ENCODE results near the gene ROR1. TPM values are rescaled to one million over a fixed set of nuclear protein-coding genes. Genes with fewer than 3 reads are reported as not detected.

ROR1 gene
- total RNA-seq, 6 experiments from 2014 or later = 7.4 to 9.4 (median 8.9) TPM

DNA sequence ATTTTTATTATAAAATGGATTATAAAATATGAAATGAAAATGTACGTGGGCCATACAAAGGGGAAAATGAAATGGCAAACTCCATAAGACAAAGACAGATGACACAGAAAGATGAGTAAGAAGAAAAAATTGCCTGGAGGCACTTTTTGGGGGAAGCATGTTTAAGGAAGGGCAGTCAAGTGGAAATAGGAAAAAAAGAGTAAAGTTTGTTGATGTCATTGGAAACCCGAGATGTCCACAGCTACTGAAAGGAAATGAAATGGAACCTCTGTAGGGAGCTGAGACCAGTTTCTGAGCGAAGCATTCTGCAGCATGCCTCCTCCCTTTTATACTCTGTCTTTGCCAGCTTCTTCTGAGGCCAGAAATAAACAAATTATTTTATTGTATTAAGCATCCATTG lies 226.2 kb downstream of the ROR1 start:
- Mint-ChIP-seq H3K36me3 (ENCODE audit: low read depth) (0 out of 2 replicates have a peak, but pooled peaks cover 4% of the 10 kb centered on the region), H3K9me3 (no peaks in the 10 kb centered on the region), H3K27me3 (ENCODE audit: insufficient read depth) (no peaks in the 10 kb centered on the region; the same call in none of the 2 replicates), H3K27ac (no peak overlapping the region), H3K4me1 (ENCODE audit: low read depth) (peaks cover 24% of the 10 kb centered on the region), H3K4me3 (no peak overlapping the region; the same call in 1 of the 2 replicates)
- TF ChIP-seq, protein P1, sequence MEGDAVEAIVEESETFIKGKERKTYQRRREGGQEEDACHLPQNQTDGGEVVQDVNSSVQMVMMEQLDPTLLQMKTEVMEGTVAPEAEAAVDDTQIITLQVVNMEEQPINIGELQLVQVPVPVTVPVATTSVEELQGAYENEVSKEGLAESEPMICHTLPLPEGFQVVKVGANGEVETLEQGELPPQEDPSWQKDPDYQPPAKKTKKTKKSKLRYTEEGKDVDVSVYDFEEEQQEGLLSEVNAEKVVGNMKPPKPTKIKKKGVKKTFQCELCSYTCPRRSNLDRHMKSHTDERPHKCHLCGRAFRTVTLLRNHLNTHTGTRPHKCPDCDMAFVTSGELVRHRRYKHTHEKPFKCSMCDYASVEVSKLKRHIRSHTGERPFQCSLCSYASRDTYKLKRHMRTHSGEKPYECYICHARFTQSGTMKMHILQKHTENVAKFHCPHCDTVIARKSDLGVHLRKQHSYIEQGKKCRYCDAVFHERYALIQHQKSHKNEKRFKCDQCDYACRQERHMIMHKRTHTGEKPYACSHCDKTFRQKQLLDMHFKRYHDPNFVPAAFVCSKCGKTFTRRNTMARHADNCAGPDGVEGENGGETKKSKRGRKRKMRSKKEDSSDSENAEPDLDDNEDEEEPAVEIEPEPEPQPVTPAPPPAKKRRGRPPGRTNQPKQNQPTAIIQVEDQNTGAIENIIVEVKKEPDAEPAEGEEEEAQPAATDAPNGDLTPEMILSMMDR (IDR thresholded peaks at IDR 0.05) = no peak
- peak; percentile 65 for DNase-seq

DNA sequence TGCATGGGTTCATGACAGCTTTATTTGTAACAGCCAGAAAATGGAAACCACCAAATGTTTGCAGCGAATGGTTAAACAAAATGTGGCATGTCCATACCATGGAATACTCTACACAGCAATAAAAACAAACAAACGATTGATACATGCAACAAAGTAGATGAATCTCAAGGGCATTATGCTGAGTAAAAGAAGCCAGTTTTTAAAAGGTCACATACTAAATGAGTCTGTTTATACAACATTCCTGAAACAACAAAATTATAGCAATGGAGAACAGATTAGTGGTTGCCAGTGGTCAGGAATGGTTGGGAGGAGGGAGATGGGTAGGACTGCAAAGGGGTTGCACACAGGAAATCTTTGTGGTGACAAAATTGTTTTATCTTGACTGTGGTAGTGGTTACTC lies 227.2 kb downstream of the ROR1 start:
- H3K4me3 Mint-ChIP-seq = no peak overlapping the region
- peak overlapping the region; percentile 32; the same call in 1 of the 2 replicates for H3K27ac Mint-ChIP-seq
- H3K9me3 Mint-ChIP-seq = no peaks in the 10 kb centered on the region
- TF ChIP-seq, protein P1 (IDR thresholded peaks at IDR 0.05) = no peak
- no peak for DNase-seq
- H3K4me1 Mint-ChIP-seq (ENCODE audit: low read depth) = peaks cover 25% of the 10 kb centered on the region
- H3K27me3 Mint-ChIP-seq (ENCODE audit: insufficient read depth) = no peaks in the 10 kb centered on the region; the same call in none of the 2 replicates
- H3K36me3 Mint-ChIP-seq (ENCODE audit: low read depth) = 0 out of 2 replicates have a peak, but pooled peaks cover 4% of the 10 kb centered on the region

DNA sequence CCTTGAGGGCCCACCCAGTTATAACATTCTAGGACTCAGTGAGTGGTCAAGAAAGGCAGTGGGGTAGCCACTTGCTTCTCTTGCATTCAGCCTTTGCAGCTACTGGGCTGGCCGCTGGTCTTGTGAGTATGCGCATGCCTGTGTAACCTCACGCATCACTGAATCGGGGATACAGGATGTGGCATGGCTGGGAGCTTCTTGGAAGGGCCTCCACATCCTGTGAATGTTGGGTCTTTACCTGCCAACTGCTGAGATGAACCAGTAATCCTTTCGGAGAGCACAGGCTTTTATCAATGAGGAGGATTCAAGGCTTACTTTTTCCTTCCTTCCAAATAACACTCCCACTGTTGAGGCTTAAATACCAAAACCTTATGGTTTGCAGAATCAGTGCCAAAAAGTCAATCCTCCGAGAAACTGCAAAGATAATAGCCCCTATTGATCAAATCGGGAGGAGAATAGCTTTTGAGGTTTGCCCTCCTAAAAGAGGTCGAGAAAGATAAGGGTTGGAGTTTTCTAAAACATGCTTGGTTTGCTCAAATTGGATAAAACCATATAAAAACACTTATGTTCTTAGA lies 230.7 kb downstream of the ROR1 start:
- peaks cover 43% of the 10 kb centered on the region for H3K4me1 Mint-ChIP-seq (ENCODE audit: low read depth)
- peaks cover 2% of the 10 kb centered on the region; the same call in 1 of the 2 replicates for H3K27me3 Mint-ChIP-seq (ENCODE audit: insufficient read depth)
- H3K9me3 Mint-ChIP-seq = no peaks in the 10 kb centered on the region
- TF ChIP-seq, protein P1 (IDR thresholded peaks at IDR 0.05) = no peak
- H3K4me3 Mint-ChIP-seq = no peak overlapping the region
- no peak overlapping the region for H3K27ac Mint-ChIP-seq
- H3K36me3 Mint-ChIP-seq (ENCODE audit: low read depth) = 0 out of 2 replicates have a peak, but pooled peaks cover 4% of the 10 kb centered on the region
- no peak for DNase-seq

DNA sequence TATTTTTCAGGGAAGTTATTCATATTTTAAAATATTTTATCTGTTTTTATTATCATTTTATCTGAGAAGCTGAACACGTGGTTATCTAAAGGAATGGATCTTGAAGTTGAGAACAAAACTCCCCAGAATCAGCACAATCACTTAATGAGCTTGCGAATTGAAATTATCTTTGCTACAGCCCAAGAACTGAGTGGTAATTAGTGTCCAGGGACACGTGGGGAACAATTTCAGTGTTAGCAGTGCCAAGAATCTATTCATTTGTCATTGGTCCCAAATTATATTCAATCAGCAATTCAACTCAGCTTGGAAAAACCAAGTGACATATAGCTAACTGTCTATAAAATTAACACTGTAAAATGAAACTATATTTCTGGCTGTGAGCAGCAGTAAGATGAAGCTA lies 232.0 kb downstream of the ROR1 start:
- no peak for DNase-seq
- Mint-ChIP-seq H3K36me3 (ENCODE audit: low read depth) (0 out of 2 replicates have a peak, but pooled peaks cover 4% of the 10 kb centered on the region), H3K4me1 (ENCODE audit: low read depth) (peaks cover 30% of the 10 kb centered on the region), H3K27me3 (ENCODE audit: insufficient read depth) (peaks cover 2% of the 10 kb centered on the region; the same call in 1 of the 2 replicates), H3K27ac (peak overlapping the region; percentile 75; the same call in 1 of the 2 replicates), H3K4me3 (no peak overlapping the region), H3K9me3 (no peaks in the 10 kb centered on the region)
- TF ChIP-seq, protein P1 (IDR thresholded peaks at IDR 0.05) = no peak

DNA sequence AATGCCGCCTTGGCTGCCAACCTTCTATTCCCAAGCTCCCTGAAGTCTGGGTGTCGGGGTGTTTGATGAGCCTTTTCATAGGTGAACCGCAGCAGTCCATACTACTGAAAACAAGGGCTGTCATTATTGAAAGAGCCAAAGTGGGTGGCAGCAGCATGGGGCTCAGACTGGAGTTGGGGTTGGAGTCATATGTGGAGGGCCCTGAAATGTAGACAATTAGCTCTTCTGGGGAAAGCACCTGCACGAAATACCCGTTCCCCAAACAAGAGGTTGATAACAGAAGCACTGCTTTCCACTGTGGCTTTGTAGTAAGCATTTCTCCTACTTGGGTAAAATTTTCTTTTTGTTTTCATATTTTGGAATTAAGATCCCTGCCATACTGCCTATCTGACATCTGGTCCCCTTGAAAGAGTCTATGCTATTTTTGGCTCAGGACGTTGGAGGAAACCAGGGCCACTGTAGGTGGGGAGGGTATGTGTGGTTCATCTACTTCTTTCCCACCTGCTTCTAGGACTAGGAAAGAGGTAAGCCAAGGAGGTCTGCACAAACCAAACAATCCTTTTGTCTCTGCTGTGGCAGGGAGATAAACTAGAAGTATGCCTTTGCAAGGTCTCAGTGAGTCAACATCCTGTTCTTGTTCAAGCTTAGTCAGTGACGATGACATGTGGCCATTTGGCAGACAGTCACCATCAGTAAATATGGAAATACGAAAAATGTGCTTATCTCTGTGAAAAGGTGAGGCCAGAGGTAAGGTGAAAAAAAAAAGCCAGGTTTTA lies 232.6 kb downstream of the ROR1 start:
- Mint-ChIP-seq H3K4me3 (peak overlapping the region; percentile 9), H3K27me3 (ENCODE audit: insufficient read depth) (peaks cover 2% of the 10 kb centered on the region; the same call in 1 of the 2 replicates), H3K9me3 (no peaks in the 10 kb centered on the region), H3K4me1 (ENCODE audit: low read depth) (peaks cover 24% of the 10 kb centered on the region), H3K27ac (peak overlapping the region; percentile 75), H3K36me3 (ENCODE audit: low read depth) (0 out of 2 replicates have a peak, but pooled peaks cover 4% of the 10 kb centered on the region)
- TF ChIP-seq, protein P1 (IDR thresholded peaks at IDR 0.05) = no peak
- DNase-seq = peak; percentile 67
